T-cell (primary cell): ENCODE results near the gene SAMD3. TPM values are rescaled to one million over a fixed set of nuclear protein-coding genes. Genes with fewer than 3 reads are reported as not detected.
"Not testable (repeated sequence)": the region's sequence is repeated elsewhere in the genome, so short reads cannot be mapped to it uniquely, and the experiment has no call there.

Source experiments
- ATAC-seq, 4 experiments: fragments of 200-7000 bp in 3 of 4; fragments of 150-1000 bp in 1 of 4; cut with Tn5 transposase; replicated peaks in 1 of 4; 1 replicate in 3 of 4; 2 replicates in 1 of 4; pipeline ENCODE4 v1.10.0; 2021; ENCODE audit warnings: moderate library complexity in 3 of 4, mild to moderate bottlenecking in 2 of 4, moderate number of reproducible peaks in 1 of 4
- CTCF ChIA-PET, 2 donors: fragments of 300-600 bp; sonication (Branson Sonifier 250); formaldehyde crosslinking; loops; one replicate each; lab custom pipeline; 2022; ENCODE audit warnings: antibody characterized with exemption in 2 of 2; lab: Charles Lee
- POLR2A ChIA-PET, 2 donors: fragments of 300-600 bp; sonication (Branson Sonifier 250); formaldehyde crosslinking; loops; one replicate each; lab custom pipeline; 2022; ENCODE audit warnings: antibody characterized with exemption in 2 of 2; lab: Charles Lee
- DNase-seq, 35 experiments: peaks; one replicate each; pipeline versions ENCODE4 v3.0.0 to v3.0.0-alpha.2; 2013 to 2023
- H3K27ac ChIP-seq: one replicate; pipeline ENCODE4 v1.5.1; 2013; ENCODE audit warnings: low read length
- H3K27me3 ChIP-seq, 2 experiments: replicated peaks in 1 of 2; 1 replicate in 1 of 2; 2 replicates in 1 of 2; pipeline versions ENCODE4 v1.6.1 to v1.7.0; 2013; ENCODE audit warnings: low read length in 1 of 2, mixed read lengths in 1 of 2; ENCODE audit not compliant: control insufficient read depth in 2 of 2, insufficient read depth in 2 of 2; ENCODE audit errors: extremely low read depth in 1 of 2
- H3K36me3 ChIP-seq, 2 donors: 1 replicate in 1 of 2; 2 replicates in 1 of 2; pipeline versions ENCODE4 v1.6.1 to v1.7.0; 2013; ENCODE audit warnings: low read length in 1 of 2; ENCODE audit not compliant: control insufficient read depth in 2 of 2, insufficient read depth in 1 of 2; ENCODE audit errors: extremely low read depth in 1 of 2
- H3K4me1 ChIP-seq, 2 experiments: 1 replicate in 1 of 2; 2 replicates in 1 of 2; pipeline versions ENCODE4 v1.6.1 to v1.7.0; 2013; ENCODE audit warnings: low read length in 2 of 2, mixed read lengths in 1 of 2; ENCODE audit not compliant: insufficient read depth in 2 of 2, control insufficient read depth in 1 of 2; ENCODE audit errors: extremely low read depth in 1 of 2
- H3K4me3 ChIP-seq, 2 donors: 1 replicate in 1 of 2; 2 replicates in 1 of 2; pipeline versions ENCODE4 v1.5.1 to v1.7.0; 2013; ENCODE audit warnings: mild to moderate bottlenecking in 2 of 2, low read length in 1 of 2, moderate library complexity in 1 of 2; ENCODE audit not compliant: control insufficient read depth in 1 of 2; ENCODE audit errors: extremely low read depth in 1 of 2
- H3K9me3 ChIP-seq: 2 replicates; pipeline ENCODE4 v1.7.0; 2013
- H3K27ac Mint-ChIP-seq, 2 donors: one replicate each; pipeline ENCODE4 v1.8.0; 2020 to 2021; ENCODE audit warnings: mild to moderate bottlenecking in 2 of 2, mixed read lengths in 2 of 2
- H3K27me3 Mint-ChIP-seq, 2 donors: one replicate each; pipeline ENCODE4 v1.8.0; 2021 to 2022; ENCODE audit warnings: mixed read lengths in 2 of 2
- H3K36me3 Mint-ChIP-seq: one replicate; pipeline ENCODE4 v1.8.0; 2021; ENCODE audit warnings: mixed read lengths
- H3K4me1 Mint-ChIP-seq, 3 donors: one replicate each; pipeline ENCODE4 v1.8.0; 2020 to 2022; ENCODE audit warnings: mixed read lengths in 3 of 3, mild to moderate bottlenecking in 1 of 3
- H3K4me3 Mint-ChIP-seq, 3 donors: one replicate each; pipeline ENCODE4 v1.8.0; 2020 to 2022; ENCODE audit warnings: mild to moderate bottlenecking in 3 of 3, mixed read lengths in 3 of 3, moderate library complexity in 3 of 3
- H3K9me3 Mint-ChIP-seq, 3 donors: one replicate each; pipeline ENCODE4 v1.8.0; 2020 to 2022; ENCODE audit warnings: mixed read lengths in 3 of 3
- WGBS: methylation state at CpG from one replicate; pipeline ENCODE4 v1.1.5; 2013; ENCODE audit warnings: missing lambda C conversion rate; ENCODE audit not compliant: insufficient coverage; 5-methylcytosine and 5-hydroxymethylcytosine counted together
- total RNA-seq, 35 experiments: library from RNA in 6 of 35; stranded (reverse) in 6 of 35; fragments of 120-200 nt in 1 of 35; gene quantifications; one replicate each; pipeline versions ENCODE4 v1.2.1 to v1.2.4 and lab custom pipeline; 2013 to 2026

SAMD3 gene
- total RNA-seq, 5 donors from 2014 or later (not counting 1 experiment from before 2014, with no cell fraction given) = 27.5 to 73.8 (median 38.5) TPM

- peaks cover 57% of the 10 kb centered on the region for H3K36me3 Mint-ChIP-seq
- no peak overlapping the region for H3K27ac Mint-ChIP-seq
- no peak overlapping the region for H3K4me3 Mint-ChIP-seq
- POLR2A ChIA-PET = interaction anchor here in 1 of 2 donors (0.6 kb wide), 1 partner anchor 104 kb away, joined by 4 read pairs; no protein-coding TSS in a partner anchor
- Histone ChIP-seq H3K4me1 (peaks cover 4 to 12% of the 10 kb centered on the region in 2 experiments), H3K27ac (no peak overlapping the region), H3K9me3 (no peaks in the 10 kb centered on the region), H3K36me3 (peaks cover 26 to 65% of the 10 kb centered on the region in 2 donors), H3K4me3 (no peak overlapping the region), H3K27me3 (no peaks in the 10 kb centered on the region)
- no peak for ATAC-seq
- no peaks in the 10 kb centered on the region for H3K27me3 Mint-ChIP-seq
- WGBS = no CpG with 5 or more reads among the region's 1 CpG
- H3K4me1 Mint-ChIP-seq = peaks cover 13 to 17% (median 14%) of the 10 kb centered on the region in 3 donors
- CTCF ChIA-PET = no interaction called here
- no peaks in the 10 kb centered on the region for H3K9me3 Mint-ChIP-seq
- no peak for DNase-seq
These were observed 44.1 kb downstream of the SAMD3 start for GRCh38 chr6:130178692-130179091.

- Histone ChIP-seq H3K27me3 (no peaks in the 10 kb centered on the region), H3K27ac (no peak overlapping the region), H3K36me3 (peaks cover 15 to 51% of the 10 kb centered on the region in 2 donors), H3K9me3 (no peaks in the 10 kb centered on the region), H3K4me3 (no peak overlapping the region), H3K4me1 (peaks cover 0 to 4% of the 10 kb centered on the region in 2 experiments)
- Mint-ChIP-seq H3K27ac (no peak overlapping the region), H3K4me1 (peaks cover 3 to 6% (median 6%) of the 10 kb centered on the region in 3 donors), H3K27me3 (no peaks in the 10 kb centered on the region), H3K36me3 (peaks cover 59% of the 10 kb centered on the region), H3K9me3 (peaks cover 13 to 17% (median 13%) of the 10 kb centered on the region in 3 donors), H3K4me3 (no peak overlapping the region)
- 79% methylated on average over 1 of the region's 1 CpG for WGBS
- ChIA-PET POLR2A (no interaction called here), CTCF (no interaction called here)
- ATAC-seq (no peak), DNase-seq (no peak)
These were observed 46.4 kb downstream of the SAMD3 start for GRCh38 chr6:130176378-130176777.

DNA sequence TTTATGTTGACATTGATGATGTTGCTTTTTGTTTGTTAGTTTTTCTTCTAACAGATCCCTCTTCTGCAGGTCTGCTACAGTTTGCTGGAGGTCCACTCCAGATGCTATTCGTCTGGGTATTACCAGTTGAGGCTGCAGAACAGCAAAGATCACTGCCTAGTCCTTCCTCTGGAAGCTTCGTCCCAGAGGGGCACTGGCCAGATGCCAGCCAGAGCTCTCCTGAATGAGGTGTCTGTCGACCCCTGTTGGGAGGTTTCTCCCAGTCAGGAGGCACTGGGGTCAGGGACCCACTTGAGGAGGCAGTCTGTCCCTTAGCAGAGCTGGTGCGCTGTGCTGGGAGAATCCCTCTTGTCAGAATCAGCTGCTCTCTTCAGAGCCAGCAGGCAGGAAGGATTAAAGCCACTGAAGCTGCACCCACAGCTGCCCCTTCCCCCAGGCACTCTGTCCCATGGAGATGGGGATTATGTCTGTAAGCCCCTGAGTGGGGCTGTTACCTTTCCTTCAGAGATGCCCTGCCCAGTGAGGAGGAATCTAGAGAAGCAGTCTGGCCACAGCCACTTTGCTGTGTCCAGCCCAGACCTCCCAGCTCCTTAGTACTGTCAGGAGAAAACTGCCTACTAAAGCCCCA is 49.3 kb downstream of the SAMD3 start:
- POLR2A ChIA-PET, H3K27ac Mint-ChIP-seq: not testable (repeated sequence)
- peaks cover 49% of the 10 kb centered on the region for H3K36me3 Mint-ChIP-seq

DNA sequence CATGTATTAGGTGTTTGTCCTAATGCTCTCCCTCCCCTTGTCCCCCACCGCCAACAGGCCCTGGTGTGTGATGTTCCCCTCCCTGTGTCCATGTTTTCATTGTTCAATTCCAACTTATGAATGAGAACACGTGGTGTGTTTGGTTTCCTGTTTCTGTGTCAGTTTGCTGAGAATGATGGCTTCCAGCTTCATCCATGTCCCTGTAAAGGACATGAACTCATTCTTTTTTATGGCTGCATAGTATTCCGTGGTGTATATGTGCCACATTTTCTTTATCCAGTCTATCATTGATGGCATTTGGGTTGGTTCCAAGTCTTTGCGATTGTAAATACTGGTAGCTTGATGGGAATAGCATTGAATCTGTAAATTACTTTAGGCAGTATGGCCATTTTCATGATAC is 52.6 kb downstream of the SAMD3 start:
- H3K27me3 ChIP-seq, DNase-seq, H3K4me1 ChIP-seq, H3K4me3 ChIP-seq, H3K4me3 Mint-ChIP-seq, H3K9me3 ChIP-seq, H3K27me3 Mint-ChIP-seq, ATAC-seq, POLR2A ChIA-PET, CTCF ChIA-PET, H3K27ac ChIP-seq: not testable (repeated sequence)
- H3K36me3 ChIP-seq = peaks cover 16 to 31% of the 10 kb centered on the region in 2 donors
- peaks cover 60% of the 10 kb centered on the region for H3K36me3 Mint-ChIP-seq
- peak overlapping the region in 1 of 2 donors; percentile 17 for H3K27ac Mint-ChIP-seq
- no CpG with 5 or more reads among the region's 4 CpGs for WGBS
- peaks cover 18 to 29% (median 19%) of the 10 kb centered on the region in 3 donors for H3K9me3 Mint-ChIP-seq
- H3K4me1 Mint-ChIP-seq = peaks cover 3 to 16% (median 11%) of the 10 kb centered on the region in 3 donors

More for the DNA sequence above, 49.3 kb downstream of the SAMD3 start:
- H3K27me3 ChIP-seq, H3K4me1 Mint-ChIP-seq, ATAC-seq, H3K27me3 Mint-ChIP-seq, H3K4me3 Mint-ChIP-seq, H3K4me1 ChIP-seq, H3K9me3 ChIP-seq, H3K4me3 ChIP-seq, CTCF ChIA-PET, H3K27ac ChIP-seq, DNase-seq: not testable (repeated sequence)
- H3K9me3 Mint-ChIP-seq = peaks cover 18 to 29% (median 19%) of the 10 kb centered on the region in 3 donors
- H3K36me3 ChIP-seq = peaks cover 9 to 35% of the 10 kb centered on the region in 2 donors
- WGBS = 89% methylated on average over 2 of the region's 4 CpGs

- 100% methylated on average over 3 of the region's 5 CpGs for WGBS
- POLR2A ChIA-PET = no interaction called here
- Mint-ChIP-seq H3K27me3 (no peaks in the 10 kb centered on the region), H3K36me3 (peaks cover 50% of the 10 kb centered on the region), H3K4me3 (no peak overlapping the region), H3K27ac (peak overlapping the region in 1 of 2 donors; percentile 46), H3K9me3 (peaks cover 15 to 28% (median 18%) of the 10 kb centered on the region in 3 donors), H3K4me1 (peaks cover 4 to 19% (median 12%) of the 10 kb centered on the region in 3 donors)
- DNase-seq = no peak
- CTCF ChIA-PET = no interaction called here
- no peak for ATAC-seq
- Histone ChIP-seq H3K27ac (no peak overlapping the region), H3K4me3 (no peak overlapping the region), H3K27me3 (no peaks in the 10 kb centered on the region), H3K4me1 (no peaks in the 10 kb centered on the region), H3K36me3 (peaks cover 8 to 22% of the 10 kb centered on the region in 2 donors), H3K9me3 (no peaks in the 10 kb centered on the region)
These were observed 55.1 kb downstream of the SAMD3 start for GRCh38 chr6:130167655-130168054.

DNA sequence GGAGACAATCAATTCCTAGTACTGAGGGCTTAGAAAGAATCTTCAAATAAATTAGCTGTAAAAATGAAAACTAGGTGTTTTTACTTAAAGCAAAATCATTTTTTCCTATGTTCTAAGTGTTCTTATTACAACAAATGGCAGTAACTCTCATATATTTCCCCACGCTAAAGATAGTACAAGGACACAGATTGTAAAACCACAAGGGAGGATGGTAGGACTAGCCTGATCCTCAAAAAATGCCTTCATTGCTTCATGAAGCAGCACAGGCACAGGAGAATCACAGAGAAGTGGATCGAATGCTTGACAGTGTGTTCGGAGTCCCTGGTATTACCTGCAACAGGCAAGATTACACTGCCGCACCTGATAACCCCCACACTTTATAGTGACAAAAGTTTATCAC is 58.5 kb downstream of the SAMD3 start:
- peaks cover 12 to 24% (median 19%) of the 10 kb centered on the region in 3 donors for H3K4me1 Mint-ChIP-seq
- H3K27ac Mint-ChIP-seq = peak overlapping the region in 1 of 2 donors; percentile 0
- ATAC-seq = no peak
- Histone ChIP-seq H3K4me3 (no peak overlapping the region), H3K27me3 (no peaks in the 10 kb centered on the region), H3K27ac (no peak overlapping the region), H3K36me3 (peaks cover 13 to 35% of the 10 kb centered on the region in 2 donors), H3K9me3 (no peaks in the 10 kb centered on the region), H3K4me1 (no peaks in the 10 kb centered on the region)
- H3K4me3 Mint-ChIP-seq = no peak overlapping the region
- CTCF ChIA-PET = no interaction called here
- WGBS = no CpG with 5 or more reads among the region's 4 CpGs
- peaks cover 0 to 17% (median 7%) of the 10 kb centered on the region in 3 donors for H3K9me3 Mint-ChIP-seq
- no peaks in the 10 kb centered on the region for H3K27me3 Mint-ChIP-seq
- peaks cover 58% of the 10 kb centered on the region for H3K36me3 Mint-ChIP-seq
- POLR2A ChIA-PET = no interaction called here
- no peak for DNase-seq
